Ishikawa (cell line): ENCODE results near the gene ZNF646.

ENCODE experiments used
- CEBPB ChIP-seq: IDR thresholded peaks from 2 replicates; pipeline ENCODE4 v1.6.1; 2012
- CREB1 ChIP-seq: IDR thresholded peaks from 2 replicates; pipeline ENCODE4 v1.6.1; 2012; ENCODE audit warnings: low read depth
- EGR1 ChIP-seq: IDR thresholded peaks from 2 replicates; pipeline ENCODE4 v1.6.1; 2012
- EP300 ChIP-seq: IDR thresholded peaks from 2 replicates; pipeline ENCODE4 v1.6.1; 2012; ENCODE audit warnings: borderline replicate concordance
- FOXM1 ChIP-seq: IDR thresholded peaks from 2 replicates; pipeline ENCODE4 v1.6.1; 2012; ENCODE audit warnings: low read depth, borderline replicate concordance
- NFIC ChIP-seq: IDR thresholded peaks from 2 replicates; pipeline ENCODE4 v1.6.1; 2012
- RAD21 ChIP-seq: IDR thresholded peaks from 2 replicates; pipeline ENCODE4 v1.6.1; 2012; ENCODE audit warnings: low read depth
- TAF1 ChIP-seq: IDR thresholded peaks from 2 replicates; pipeline ENCODE4 v1.6.1; 2012; ENCODE audit warnings: low read depth, mild to moderate bottlenecking
- TCF12 ChIP-seq: IDR thresholded peaks from 2 replicates; pipeline ENCODE4 v1.6.1; 2012; ENCODE audit warnings: low read depth
- TEAD4 ChIP-seq: IDR thresholded peaks from 2 replicates; pipeline ENCODE4 v1.6.1; 2012
- YY1 ChIP-seq: IDR thresholded peaks from 2 replicates; pipeline ENCODE4 v1.6.1; 2012; ENCODE audit warnings: low read depth
- ZBTB7A ChIP-seq: IDR thresholded peaks from 2 replicates; pipeline ENCODE4 v1.6.1; 2012; ENCODE audit warnings: low read depth
- TF ChIP-seq, protein P1 (sequence below): IDR thresholded peaks from 2 replicates; pipeline ENCODE4 v1.6.1; 2012
- TF ChIP-seq, protein P2 (sequence below): IDR thresholded peaks from 2 replicates; pipeline ENCODE4 v1.6.1; 2012
- TF ChIP-seq, protein P3 (sequence below): IDR thresholded peaks from 2 replicates; pipeline ENCODE4 v1.6.1; 2012; ENCODE audit warnings: low read depth, mild to moderate bottlenecking

Gene ZNF646

DNA sequence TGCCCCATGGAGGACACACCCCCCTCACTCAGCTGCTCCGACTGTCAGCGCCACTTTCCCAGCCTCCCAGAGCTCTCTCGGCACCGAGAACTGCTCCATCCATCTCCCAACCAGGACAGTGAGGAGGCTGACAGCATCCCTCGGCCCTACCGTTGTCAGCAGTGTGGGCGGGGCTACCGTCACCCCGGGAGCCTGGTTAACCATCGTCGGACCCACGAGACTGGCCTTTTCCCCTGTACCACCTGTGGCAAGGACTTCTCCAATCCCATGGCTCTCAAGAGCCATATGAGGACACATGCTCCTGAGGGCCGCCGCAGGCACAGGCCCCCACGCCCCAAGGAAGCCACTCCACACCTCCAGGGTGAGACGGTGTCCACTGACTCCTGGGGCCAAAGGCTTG lies 2.1 kb downstream of the ZNF646 start:
- no peak for TF ChIP-seq CEBPB
- no peak for TF ChIP-seq EGR1

DNA sequence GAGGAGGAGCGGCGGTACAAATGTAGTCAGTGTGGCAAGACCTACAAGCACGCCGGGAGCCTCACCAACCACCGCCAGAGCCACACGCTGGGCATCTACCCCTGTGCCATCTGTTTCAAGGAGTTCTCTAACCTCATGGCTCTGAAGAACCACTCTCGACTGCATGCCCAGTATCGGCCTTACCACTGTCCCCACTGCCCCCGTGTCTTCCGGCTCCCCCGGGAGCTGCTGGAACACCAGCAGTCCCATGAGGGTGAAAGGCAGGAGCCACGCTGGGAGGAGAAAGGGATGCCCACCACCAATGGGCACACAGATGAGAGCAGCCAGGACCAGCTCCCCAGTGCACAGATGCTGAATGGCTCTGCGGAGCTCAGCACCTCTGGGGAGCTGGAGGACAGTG lies 2.8 kb downstream of the ZNF646 start:
- TF ChIP-seq TEAD4 (no peak), CEBPB (no peak), RAD21 (no peak), EP300 (no peak), FOXM1 (no peak), YY1 (no peak), TCF12 (no peak), TAF1 (no peak)
- TF ChIP-seq, protein P1, sequence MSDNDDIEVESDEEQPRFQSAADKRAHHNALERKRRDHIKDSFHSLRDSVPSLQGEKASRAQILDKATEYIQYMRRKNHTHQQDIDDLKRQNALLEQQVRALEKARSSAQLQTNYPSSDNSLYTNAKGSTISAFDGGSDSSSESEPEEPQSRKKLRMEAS, result no peak

DNA sequence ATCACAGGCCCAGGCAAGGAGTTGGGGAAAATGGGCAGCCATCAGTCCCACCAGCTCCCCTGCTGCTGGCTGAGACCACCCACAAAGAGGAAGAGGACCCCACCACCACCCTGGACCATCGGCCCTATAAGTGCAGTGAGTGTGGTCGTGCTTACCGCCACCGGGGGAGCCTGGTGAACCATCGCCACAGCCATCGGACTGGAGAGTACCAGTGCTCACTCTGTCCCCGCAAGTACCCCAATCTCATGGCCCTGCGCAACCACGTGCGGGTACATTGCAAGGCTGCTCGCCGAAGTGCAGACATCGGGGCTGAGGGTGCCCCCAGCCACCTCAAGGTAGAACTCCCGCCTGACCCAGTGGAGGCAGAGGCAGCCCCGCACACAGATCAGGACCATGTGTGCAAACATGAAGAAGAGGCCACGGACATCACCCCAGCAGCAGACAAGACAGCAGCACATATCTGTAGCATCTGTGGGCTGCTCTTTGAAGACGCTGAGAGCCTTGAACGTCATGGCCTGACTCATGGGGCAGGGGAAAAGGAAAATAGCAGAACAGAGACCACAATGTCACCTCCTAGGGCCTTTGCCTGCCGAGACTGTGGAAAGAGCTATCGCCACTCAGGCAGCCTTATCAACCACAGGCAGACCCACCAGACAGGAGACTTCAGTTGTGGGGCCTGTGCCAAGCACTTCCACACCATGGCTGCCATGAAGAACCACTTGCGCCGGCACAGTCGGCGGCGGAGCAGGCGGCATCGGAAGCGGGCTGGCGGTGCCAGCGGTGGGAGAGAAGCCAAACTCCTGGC lies 3.6 kb downstream of the ZNF646 start:
- TF ChIP-seq EGR1 (no peak), TCF12 (no peak), ZBTB7A (no peak), NFIC (no peak), FOXM1 (no peak), YY1 (no peak), EP300 (no peak), CREB1 (no peak)
- TF ChIP-seq, protein P2, sequence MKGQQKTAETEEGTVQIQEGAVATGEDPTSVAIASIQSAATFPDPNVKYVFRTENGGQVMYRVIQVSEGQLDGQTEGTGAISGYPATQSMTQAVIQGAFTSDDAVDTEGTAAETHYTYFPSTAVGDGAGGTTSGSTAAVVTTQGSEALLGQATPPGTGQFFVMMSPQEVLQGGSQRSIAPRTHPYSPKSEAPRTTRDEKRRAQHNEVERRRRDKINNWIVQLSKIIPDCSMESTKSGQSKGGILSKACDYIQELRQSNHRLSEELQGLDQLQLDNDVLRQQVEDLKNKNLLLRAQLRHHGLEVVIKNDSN, result no peak

DNA sequence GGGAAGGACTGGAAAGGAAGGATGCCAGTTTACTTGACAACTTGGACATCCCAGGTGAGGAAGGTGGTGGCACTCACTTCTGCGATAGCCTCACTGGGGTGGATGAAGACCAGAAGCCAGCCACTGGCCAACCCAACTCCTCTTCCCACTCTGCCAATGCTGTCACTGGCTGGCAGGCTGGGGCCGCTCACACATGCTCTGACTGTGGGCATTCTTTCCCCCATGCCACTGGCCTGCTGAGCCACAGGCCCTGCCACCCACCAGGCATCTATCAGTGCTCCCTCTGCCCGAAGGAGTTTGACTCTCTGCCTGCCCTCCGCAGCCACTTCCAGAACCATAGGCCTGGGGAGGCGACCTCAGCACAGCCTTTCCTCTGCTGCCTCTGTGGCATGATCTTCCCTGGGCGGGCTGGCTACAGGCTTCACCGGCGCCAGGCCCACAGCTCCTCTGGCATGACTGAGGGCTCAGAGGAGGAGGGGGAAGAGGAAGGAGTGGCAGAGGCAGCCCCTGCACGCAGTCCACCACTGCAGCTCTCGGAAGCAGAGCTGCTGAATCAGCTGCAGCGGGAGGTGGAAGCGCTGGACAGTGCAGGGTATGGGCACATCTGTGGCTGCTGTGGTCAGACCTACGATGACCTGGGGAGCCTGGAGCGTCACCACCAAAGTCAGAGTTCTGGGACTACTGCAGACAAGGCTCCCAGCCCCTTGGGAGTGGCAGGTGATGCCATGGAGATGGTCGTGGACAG lies 4.5 kb downstream of the ZNF646 start:
- TF ChIP-seq TAF1 (no peak), TEAD4 (no peak), CEBPB (no peak), ZBTB7A (no peak), EP300 (no peak), NFIC (no peak), FOXM1 (no peak), CREB1 (no peak), EGR1 (no peak), RAD21 (no peak), TCF12 (no peak), YY1 (no peak)
- TF ChIP-seq, protein P1, result no peak
- TF ChIP-seq, protein P3, sequence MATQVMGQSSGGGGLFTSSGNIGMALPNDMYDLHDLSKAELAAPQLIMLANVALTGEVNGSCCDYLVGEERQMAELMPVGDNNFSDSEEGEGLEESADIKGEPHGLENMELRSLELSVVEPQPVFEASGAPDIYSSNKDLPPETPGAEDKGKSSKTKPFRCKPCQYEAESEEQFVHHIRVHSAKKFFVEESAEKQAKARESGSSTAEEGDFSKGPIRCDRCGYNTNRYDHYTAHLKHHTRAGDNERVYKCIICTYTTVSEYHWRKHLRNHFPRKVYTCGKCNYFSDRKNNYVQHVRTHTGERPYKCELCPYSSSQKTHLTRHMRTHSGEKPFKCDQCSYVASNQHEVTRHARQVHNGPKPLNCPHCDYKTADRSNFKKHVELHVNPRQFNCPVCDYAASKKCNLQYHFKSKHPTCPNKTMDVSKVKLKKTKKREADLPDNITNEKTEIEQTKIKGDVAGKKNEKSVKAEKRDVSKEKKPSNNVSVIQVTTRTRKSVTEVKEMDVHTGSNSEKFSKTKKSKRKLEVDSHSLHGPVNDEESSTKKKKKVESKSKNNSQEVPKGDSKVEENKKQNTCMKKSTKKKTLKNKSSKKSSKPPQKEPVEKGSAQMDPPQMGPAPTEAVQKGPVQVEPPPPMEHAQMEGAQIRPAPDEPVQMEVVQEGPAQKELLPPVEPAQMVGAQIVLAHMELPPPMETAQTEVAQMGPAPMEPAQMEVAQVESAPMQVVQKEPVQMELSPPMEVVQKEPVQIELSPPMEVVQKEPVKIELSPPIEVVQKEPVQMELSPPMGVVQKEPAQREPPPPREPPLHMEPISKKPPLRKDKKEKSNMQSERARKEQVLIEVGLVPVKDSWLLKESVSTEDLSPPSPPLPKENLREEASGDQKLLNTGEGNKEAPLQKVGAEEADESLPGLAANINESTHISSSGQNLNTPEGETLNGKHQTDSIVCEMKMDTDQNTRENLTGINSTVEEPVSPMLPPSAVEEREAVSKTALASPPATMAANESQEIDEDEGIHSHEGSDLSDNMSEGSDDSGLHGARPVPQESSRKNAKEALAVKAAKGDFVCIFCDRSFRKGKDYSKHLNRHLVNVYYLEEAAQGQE, result no peak
- TF ChIP-seq, protein P2, result no peak

DNA sequence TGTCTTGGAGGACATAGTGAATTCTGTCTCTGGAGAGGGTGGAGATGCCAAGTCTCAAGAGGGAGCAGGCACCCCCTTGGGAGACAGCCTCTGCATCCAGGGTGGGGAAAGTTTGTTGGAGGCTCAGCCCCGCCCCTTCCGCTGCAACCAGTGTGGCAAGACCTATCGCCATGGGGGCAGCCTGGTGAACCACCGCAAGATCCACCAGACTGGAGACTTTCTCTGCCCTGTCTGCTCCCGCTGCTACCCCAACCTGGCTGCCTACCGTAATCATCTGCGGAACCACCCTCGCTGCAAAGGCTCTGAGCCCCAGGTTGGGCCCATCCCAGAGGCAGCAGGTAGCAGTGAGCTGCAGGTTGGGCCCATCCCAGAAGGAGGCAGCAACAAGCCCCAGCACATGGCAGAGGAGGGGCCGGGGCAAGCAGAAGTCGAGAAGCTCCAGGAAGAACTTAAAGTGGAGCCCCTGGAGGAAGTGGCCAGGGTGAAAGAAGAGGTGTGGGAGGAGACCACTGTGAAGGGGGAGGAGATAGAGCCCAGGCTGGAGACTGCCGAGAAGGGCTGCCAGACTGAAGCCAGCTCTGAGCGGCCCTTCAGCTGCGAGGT lies 5.2 kb downstream of the ZNF646 start:
- TF ChIP-seq TAF1 (no peak), FOXM1 (no peak), TEAD4 (no peak), EP300 (no peak), CEBPB (no peak), RAD21 (no peak), YY1 (no peak), ZBTB7A (no peak), EGR1 (no peak), TCF12 (no peak)
- TF ChIP-seq, protein P1, result no peak
- TF ChIP-seq, protein P3, result no peak
